Calu3 (cell line): ENCODE data around the gene BST1. TPM values are rescaled to one million over a fixed set of nuclear protein-coding genes. Genes with fewer than 3 reads are reported as not detected.

Source experiments
- Bru-seq: library from RNA; stranded (reverse); fragments of 400-500 nt; gene quantifications from one replicate; lab custom pipeline; 2021; lab: Mats Ljungman, UMichigan
- BruChase-seq, 2 experiments: library from RNA; stranded (reverse); fragments of 400-500 nt; gene quantifications; one replicate each; lab custom pipeline; 2021; lab: Mats Ljungman, UMichigan
- BruUV-seq: library from RNA; stranded (reverse); fragments of 400-500 nt; replicated peaks from 2 replicates; lab custom pipeline; 2021; lab: Mats Ljungman, UMichigan
- CTCF ChIA-PET: fragments of 300-600 bp; sonication (Branson Sonifier 250); formaldehyde crosslinking; loops from one replicate; lab custom pipeline; 2022; ENCODE audit warnings: antibody characterized with exemption; lab: Charles Lee
- DNase-seq: peaks from one replicate; pipeline ENCODE4 v3.0.0; 2022
- H3K27ac Mint-ChIP-seq: one replicate; pipeline ENCODE4 v1.8.0; 2022; ENCODE audit warnings: mixed read lengths; ENCODE audit not compliant: unreplicated experiment
- H3K27me3 Mint-ChIP-seq: one replicate; pipeline ENCODE4 v1.8.0; 2022; ENCODE audit warnings: mixed read lengths; ENCODE audit not compliant: unreplicated experiment
- H3K36me3 Mint-ChIP-seq: one replicate; pipeline ENCODE4 v1.8.0; 2022; ENCODE audit warnings: mild to moderate bottlenecking, moderate library complexity, mixed read lengths; ENCODE audit not compliant: insufficient read depth, unreplicated experiment
- H3K4me1 Mint-ChIP-seq: one replicate; pipeline ENCODE4 v1.8.0; 2022; ENCODE audit warnings: mild to moderate bottlenecking, low read depth, mixed read lengths; ENCODE audit not compliant: unreplicated experiment
- H3K4me3 Mint-ChIP-seq: one replicate; pipeline ENCODE4 v1.8.0; 2022; ENCODE audit warnings: mild to moderate bottlenecking, low read depth, moderate library complexity, mixed read lengths; ENCODE audit not compliant: unreplicated experiment
- H3K9me3 Mint-ChIP-seq: one replicate; pipeline ENCODE4 v1.8.0; 2022; ENCODE audit warnings: low read depth, mixed read lengths; ENCODE audit not compliant: unreplicated experiment
- CTCF ChIP-seq: fragments of 200-600 bp; IDR thresholded peaks from one replicate; pipeline ENCODE4 v1.8.0; 2022; ENCODE audit warnings: antibody characterized with exemption; ENCODE audit not compliant: unreplicated experiment
- intact Hi-C: fragments of 100-400 bp; cut with micrococcal nuclease; formaldehyde crosslinking; loops from one replicate; pipeline ENCODE4 v1.10.0; 2022; ENCODE audit not compliant: unreplicated experiment
- long read RNA-seq: library from polyadenylated mRNA; stranded (forward); transcript quantifications from one replicate; pipeline ENCODE4 v2.0.0, GENCODE V29; 2022
- total RNA-seq: library from RNA; stranded (reverse); gene quantifications from 2 replicates; pipeline ENCODE4 v1.2.3, GENCODE V29; 2022

BST1 gene
- total RNA-seq = 4.7 and 6.0 TPM in 2 replicates
- percentile 40 among the genes with signal in this experiment for Bru-seq, nascent RNA
- BruChase-seq, experiment 1, labeled RNA remaining after a 6-hour chase = percentile 43 among the genes with signal in this experiment
- percentile 38 among the genes with signal in this experiment for BruChase-seq, experiment 2, labeled RNA remaining after a 2-hour chase
- long read RNA-seq, transcript BST1-201 (9 exons, 1,480 nt) = major isoform, 7 of 9 reads
- long read RNA-seq, partial matches to known transcripts = 0 of 9 reads
- long read RNA-seq, other reads (novel, unspliced or antisense) = 2 of 9 reads

GRCh38 chr4:15702941-15703403 is at the start of gene BST1:
TSS of gene BST1 (plus strand) at chr4:15703065. CDS start at chr4:15703145, 80 bp downstream.
- no peaks in the 10 kb centered on the region for H3K27me3 Mint-ChIP-seq
- TF ChIP-seq CTCF = no peak
- H3K9me3 Mint-ChIP-seq = no peaks in the 10 kb centered on the region
- DNase-seq = peak; percentile 28
- intact Hi-C loops = no loop called here
- BruUV-seq = no TSS peak
- CTCF ChIA-PET = interaction anchor here (0.7 kb wide), 2 partner anchors 164 to 235 kb away, joined by 5 read pairs; no protein-coding TSS in a partner anchor
- no peaks in the 10 kb centered on the region for H3K36me3 Mint-ChIP-seq
- H3K4me3 Mint-ChIP-seq = peak within 1 kb of the TSS; percentile 62
- peak within 1 kb of the TSS; percentile 19 for H3K27ac Mint-ChIP-seq
- H3K4me1 Mint-ChIP-seq = no peaks in the 10 kb centered on the region

- CTCF ChIA-PET = interaction anchor here (0.6 kb wide), 1 partner anchor 25 kb away, joined by 3 read pairs; no protein-coding TSS in a partner anchor
- Mint-ChIP-seq H3K36me3 (peaks cover 34% of the 10 kb centered on the region), H3K4me3 (peak overlapping the region; percentile 86), H3K4me1 (peaks cover 22% of the 10 kb centered on the region), H3K9me3 (no peaks in the 10 kb centered on the region), H3K27ac (peak overlapping the region; percentile 97), H3K27me3 (no peaks in the 10 kb centered on the region)
- intact Hi-C loops = no loop called here
- BruUV-seq = no TSS peak
- no peak for DNase-seq
- TF ChIP-seq CTCF = no peak
Measured at GRCh38 chr4:15653420-15653819, 49.4 kb upstream of the BST1 start.

GRCh38 chr4:15653864-15654592 is 48.8 kb upstream of the BST1 start:
- H3K4me3 Mint-ChIP-seq = peak overlapping the region; percentile 86
- TSS peak; percentile 59 for BruUV-seq
- H3K27me3 Mint-ChIP-seq = no peaks in the 10 kb centered on the region
- peaks cover 34% of the 10 kb centered on the region for H3K36me3 Mint-ChIP-seq
- DNase-seq = no peak
- H3K9me3 Mint-ChIP-seq = no peaks in the 10 kb centered on the region
- H3K4me1 Mint-ChIP-seq = peaks cover 18% of the 10 kb centered on the region
- CTCF ChIA-PET = interaction anchor here (0.5 to 0.6 kb wide), 2 partner anchors 25 to 241 kb away, joined by 3 to 7 read pairs; no protein-coding TSS in a partner anchor
- H3K27ac Mint-ChIP-seq = peak overlapping the region; percentile 97
- intact Hi-C loops = no loop called here
- TF ChIP-seq CTCF = no peak

GRCh38 chr4:15654593-15655222 is 48.2 kb upstream of the BST1 start:
- Mint-ChIP-seq H3K4me3 (peak overlapping the region; percentile 86), H3K4me1 (peaks cover 16% of the 10 kb centered on the region), H3K27me3 (no peaks in the 10 kb centered on the region), H3K9me3 (no peaks in the 10 kb centered on the region), H3K36me3 (peaks cover 34% of the 10 kb centered on the region), H3K27ac (peak overlapping the region; percentile 97)
- DNase-seq = peak; percentile 24
- no peak for TF ChIP-seq CTCF
- CTCF ChIA-PET = interaction anchor here (0.5 kb wide), 1 partner anchor 240 kb away, joined by 7 read pairs; no protein-coding TSS in a partner anchor
- no TSS peak for BruUV-seq
- intact Hi-C loops = no loop called here
